ENCODE measurements around the gene KDSR. TPM values are rescaled to one million over a fixed set of nuclear protein-coding genes. Genes with fewer than 3 reads are reported as not detected.

Gene KDSR
- total RNA-seq, 2 donors from 2014 or later, result 14.5 TPM

GRCh38 chr18:63292831-63293683 is 73.9 kb downstream of the KDSR start:
- Histone ChIP-seq H3K9me3 (no peaks in the 10 kb centered on the region), H3K27ac (no peak overlapping the region), H3K4me1 (no peaks in the 10 kb centered on the region), H3K36me3 (replicated peaks in 1 of 2; ENCODE audit: insufficient read depth in 1 of 2, low read depth in 2 of 2) (no peaks in the 10 kb centered on the region), H3K4me3 (no peak overlapping the region), H3K27me3 (no peaks in the 10 kb centered on the region)
- intact Hi-C loops (cut with DNase I), result no loop called here
- TF ChIP-seq, protein P1, sequence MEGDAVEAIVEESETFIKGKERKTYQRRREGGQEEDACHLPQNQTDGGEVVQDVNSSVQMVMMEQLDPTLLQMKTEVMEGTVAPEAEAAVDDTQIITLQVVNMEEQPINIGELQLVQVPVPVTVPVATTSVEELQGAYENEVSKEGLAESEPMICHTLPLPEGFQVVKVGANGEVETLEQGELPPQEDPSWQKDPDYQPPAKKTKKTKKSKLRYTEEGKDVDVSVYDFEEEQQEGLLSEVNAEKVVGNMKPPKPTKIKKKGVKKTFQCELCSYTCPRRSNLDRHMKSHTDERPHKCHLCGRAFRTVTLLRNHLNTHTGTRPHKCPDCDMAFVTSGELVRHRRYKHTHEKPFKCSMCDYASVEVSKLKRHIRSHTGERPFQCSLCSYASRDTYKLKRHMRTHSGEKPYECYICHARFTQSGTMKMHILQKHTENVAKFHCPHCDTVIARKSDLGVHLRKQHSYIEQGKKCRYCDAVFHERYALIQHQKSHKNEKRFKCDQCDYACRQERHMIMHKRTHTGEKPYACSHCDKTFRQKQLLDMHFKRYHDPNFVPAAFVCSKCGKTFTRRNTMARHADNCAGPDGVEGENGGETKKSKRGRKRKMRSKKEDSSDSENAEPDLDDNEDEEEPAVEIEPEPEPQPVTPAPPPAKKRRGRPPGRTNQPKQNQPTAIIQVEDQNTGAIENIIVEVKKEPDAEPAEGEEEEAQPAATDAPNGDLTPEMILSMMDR (IDR thresholded peaks at IDR 0.05), result no peak
- no peak for TF ChIP-seq POLR2A (IDR thresholded peaks at IDR 0.05)
- DNase-seq, result no peak
- WGBS, 2 donors, result 47 to 49% methylated on average over 8 to 11 of the region's 11 CpGs
- no peak for ATAC-seq

GRCh38 chr18:63291278-63291677 is 75.7 kb downstream of the KDSR start:
- Histone ChIP-seq H3K9me3 (no peaks in the 10 kb centered on the region), H3K4me3 (no peak overlapping the region), H3K27me3 (no peaks in the 10 kb centered on the region), H3K27ac (no peak overlapping the region), H3K4me1 (no peaks in the 10 kb centered on the region), H3K36me3 (replicated peaks in 1 of 2; ENCODE audit: insufficient read depth in 1 of 2, low read depth in 2 of 2) (no peaks in the 10 kb centered on the region)
- DNase-seq (no peak), ATAC-seq (no peak)
- intact Hi-C loops (cut with DNase I), result no loop called here
- WGBS, 2 donors, result 67 to 77% methylated on average over 5 of the region's 5 CpGs
- TF ChIP-seq, protein P1 (IDR thresholded peaks at IDR 0.05), result no peak
- TF ChIP-seq POLR2A (IDR thresholded peaks at IDR 0.05), result no peak

- H3K27ac ChIP-seq, result no peak overlapping the region
- WGBS, 2 donors, result 79% methylated on average over 7 of the region's 7 CpGs
- TF ChIP-seq, protein P1 (IDR thresholded peaks at IDR 0.05), result no peak
- TF ChIP-seq POLR2A (IDR thresholded peaks at IDR 0.05), result no peak
These were observed 76.2 kb downstream of the KDSR start for GRCh38 chr18:63290821-63291200.

GRCh38 chr18:63290166-63290820 is 76.7 kb downstream of the KDSR start:
- Histone ChIP-seq H3K27ac (no peak overlapping the region), H3K4me3 (no peak overlapping the region), H3K9me3 (no peaks in the 10 kb centered on the region), H3K4me1 (no peaks in the 10 kb centered on the region), H3K27me3 (no peaks in the 10 kb centered on the region), H3K36me3 (replicated peaks in 1 of 2; ENCODE audit: insufficient read depth in 1 of 2, low read depth in 2 of 2) (no peaks in the 10 kb centered on the region)
- no peak for DNase-seq
- WGBS, 2 donors, result 71 to 77% methylated on average over 6 of the region's 6 CpGs
- intact Hi-C loops (cut with DNase I), result no loop called here
- TF ChIP-seq, protein P1 (IDR thresholded peaks at IDR 0.05), result no peak
- ATAC-seq, result no peak

More at GRCh38 chr18:63290821-63291200, 76.2 kb downstream of the KDSR start:
- H3K27me3 ChIP-seq, result no peaks in the 10 kb centered on the region
- no peaks in the 10 kb centered on the region for H3K4me1 ChIP-seq
- no peak overlapping the region for H3K4me3 ChIP-seq
- no peaks in the 10 kb centered on the region for H3K36me3 ChIP-seq (replicated peaks in 1 of 2; ENCODE audit: insufficient read depth in 1 of 2, low read depth in 2 of 2)
- ATAC-seq, result no peak
- intact Hi-C loops (cut with DNase I), result no loop called here
- H3K9me3 ChIP-seq, result no peaks in the 10 kb centered on the region
- no peak for DNase-seq

Measured in body of pancreas (tissue), 4 donors.